ENCODE results near the gene SLC39A7.

The SLC39A7 gene

GRCh38 chr6:33166811-33167210 lies 33.9 kb upstream of the SLC39A7 start:
- no peak for DNase-seq (ENCODE audit: extremely low read depth, low read depth)

GRCh38 chr6:33167374-33168283 lies 33.0 kb upstream of the SLC39A7 start:
- TF ChIP-seq CTCF (IDR thresholded peaks at IDR 0.05; ENCODE audit: low read depth, low read length), result no peak
- DNase-seq (ENCODE audit: extremely low read depth, low read depth), result no peak

More at GRCh38 chr6:33166811-33167210, 33.9 kb upstream of the SLC39A7 start:
- no peak for TF ChIP-seq CTCF (IDR thresholded peaks at IDR 0.05; ENCODE audit: low read depth, low read length)

- no peak for DNase-seq (ENCODE audit: extremely low read depth, low read depth)
- no peak for TF ChIP-seq CTCF (IDR thresholded peaks at IDR 0.05; ENCODE audit: low read depth, low read length)
These were observed 32.4 kb upstream of the SLC39A7 start for GRCh38 chr6:33168284-33168601.

GRCh38 chr6:33168639-33169038 lies 32.0 kb upstream of the SLC39A7 start:
- no peak for TF ChIP-seq CTCF (IDR thresholded peaks at IDR 0.05; ENCODE audit: low read depth, low read length)
- DNase-seq (ENCODE audit: extremely low read depth, low read depth), result no peak

GRCh38 chr6:33169291-33170175 lies 31.1 kb upstream of the SLC39A7 start:
- no peak for DNase-seq (ENCODE audit: extremely low read depth, low read depth)
- TF ChIP-seq CTCF (IDR thresholded peaks at IDR 0.05; ENCODE audit: low read depth, low read length), result no peak

GRCh38 chr6:33170176-33171015 lies 30.3 kb upstream of the SLC39A7 start:
- DNase-seq (ENCODE audit: extremely low read depth, low read depth), result no peak
- no peak for TF ChIP-seq CTCF (IDR thresholded peaks at IDR 0.05; ENCODE audit: low read depth, low read length)
